A673 (cell line): ENCODE measurements around the gene BSPH1.

Experiments used
- CTCF ChIP-seq: fragments of 300-800, 200-600 bp; sonication (generic); conservative IDR thresholded peaks from 2 replicates; pipeline ENCODE4 v1.5.1; 2017; ENCODE audit warnings: low read depth, mild to moderate bottlenecking, antibody characterized with exemption, low read length, moderate library complexity, mixed read lengths
- EZH2 ChIP-seq: fragments of 200-600 bp; sonication (generic); IDR thresholded peaks from 2 replicates; pipeline ENCODE4 v1.6.1; 2017; ENCODE audit warnings: borderline replicate concordance, low read depth, mild to moderate bottlenecking, mixed read lengths, antibody characterized with exemption, low read length; ENCODE audit not compliant: poor library complexity, severe bottlenecking

DNA sequence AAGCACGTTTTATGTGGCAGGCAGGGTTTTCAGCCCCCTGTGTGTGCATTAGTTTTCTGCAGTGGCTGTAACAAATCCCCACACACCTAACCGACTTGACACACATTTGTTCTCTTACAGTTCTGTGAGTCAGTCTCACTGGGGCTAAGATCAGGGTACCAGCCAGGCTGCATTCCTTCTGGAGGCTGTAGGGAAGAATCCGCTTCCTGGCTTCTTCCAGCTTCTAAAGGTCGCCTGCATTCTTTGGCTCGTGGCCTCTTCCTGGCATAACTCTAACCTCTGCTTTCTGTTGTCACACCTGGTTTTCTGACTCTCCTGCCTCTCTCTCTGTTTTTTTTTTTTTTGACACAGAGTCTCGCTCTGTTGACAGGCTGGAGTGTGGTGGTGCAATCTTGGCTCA lies 8.9 kb upstream of the BSPH1 start:
- TF ChIP-seq CTCF (no peak), EZH2 (no peak)
